B cell (primary cell): ENCODE measurements around the gene OLFM4. TPM values are rescaled to one million over a fixed set of nuclear protein-coding genes. Genes with fewer than 3 reads are reported as not detected.

Source experiments
- ATAC-seq: fragments of 200-7000 bp; cut with Tn5 transposase; one replicate; pipeline ENCODE4 v1.10.0; 2021; ENCODE audit warnings: low read depth, mild to moderate bottlenecking, moderate number of reproducible peaks, moderate library complexity
- CTCF ChIA-PET: fragments of 350-600 bp; sonication (Branson Sonifier 250); formaldehyde crosslinking; loops from one replicate; lab custom pipeline; 2021; ENCODE audit warnings: antibody characterized with exemption, inconsistent platforms; lab: Charles Lee
- POLR2A ChIA-PET: fragments of 350-600 bp; sonication (Branson Sonifier 250); formaldehyde crosslinking; loops from one replicate; lab custom pipeline; 2021; ENCODE audit warnings: antibody characterized with exemption; lab: Charles Lee
- DNase-seq: peaks from one replicate; pipeline ENCODE4 v3.0.0; 2013
- H2AFZ ChIP-seq: 2 replicates; pipeline ENCODE4 v1.6.1; 2012; ENCODE audit warnings: mild to moderate bottlenecking, low read depth, low read length; ENCODE audit not compliant: insufficient read depth, poor library complexity, severe bottlenecking
- H3K27ac ChIP-seq, 2 donors: 1 replicate in 1 of 2; 2 replicates in 1 of 2; pipeline ENCODE4 v1.5.1; 2012 to 2013; ENCODE audit warnings: low read length in 2 of 2, mild to moderate bottlenecking in 2 of 2, moderate library complexity in 1 of 2
- H3K27me3 ChIP-seq, 4 experiments: fragments of 200-600 bp in 1 of 4; sonication (generic) in 1 of 4; replicated peaks in 1 of 4; 1 replicate in 2 of 4; 2 replicates in 2 of 4; pipeline versions ENCODE4 v1.6.1 to v1.7.0; 2013 to 2016; ENCODE audit warnings: low read length in 3 of 4, mild to moderate bottlenecking in 2 of 4, mixed read lengths in 1 of 4, moderate library complexity in 1 of 4; ENCODE audit not compliant: insufficient read depth in 4 of 4, control insufficient read depth in 3 of 4; ENCODE audit errors: control extremely low read depth in 1 of 4
- H3K36me3 ChIP-seq, 2 experiments: replicated peaks in 1 of 2; 1 replicate in 1 of 2; 2 replicates in 1 of 2; pipeline versions ENCODE4 v1.6.1 to v1.7.1; 2013; ENCODE audit warnings: low read length in 1 of 2; ENCODE audit not compliant: insufficient read depth in 2 of 2, control insufficient read depth in 1 of 2; ENCODE audit errors: control extremely low read depth in 1 of 2, extremely low read depth in 1 of 2
- H3K4me1 ChIP-seq, 2 donors: fragments of 200-600 bp in 1 of 2; sonication (generic) in 1 of 2; 1 replicate in 1 of 2; 2 replicates in 1 of 2; pipeline versions ENCODE4 v1.5.1 to v1.6.1; 2013 to 2017; ENCODE audit warnings: low read length in 2 of 2; ENCODE audit not compliant: control insufficient read depth in 2 of 2, insufficient read depth in 2 of 2
- H3K4me2 ChIP-seq: replicated peaks from 2 replicates; pipeline ENCODE3; 2012; ENCODE audit warnings: mild to moderate bottlenecking, low read depth, low read length; ENCODE audit not compliant: poor library complexity, severe bottlenecking
- H3K4me3 ChIP-seq, 5 experiments: fragments of 200-600 bp in 1 of 5; sonication (generic) in 1 of 5; 1 replicate in 3 of 5; 2 replicates in 2 of 5; pipeline versions ENCODE4 v1.5.1 to v1.7.0; 2011 to 2016; ENCODE audit warnings: low read length in 4 of 5, mild to moderate bottlenecking in 4 of 5, low read depth in 2 of 5, control low read depth in 1 of 5, moderate library complexity in 1 of 5; ENCODE audit not compliant: insufficient read depth in 1 of 5; ENCODE audit errors: control extremely low read depth in 1 of 5, extremely low read depth in 1 of 5
- H3K79me2 ChIP-seq: fragments of 200-600 bp; sonication (generic); one replicate; pipeline ENCODE4 v1.6.0; 2016; ENCODE audit warnings: low read length; ENCODE audit not compliant: control insufficient read depth, insufficient read depth
- H3K9ac ChIP-seq: fragments of 200-600 bp; sonication (generic); 2 replicates; pipeline ENCODE4 v1.6.1; 2017; ENCODE audit warnings: mild to moderate bottlenecking, low read length, moderate library complexity
- H3K9me3 ChIP-seq, 3 donors: one replicate each; pipeline versions ENCODE4 v1.6.1 to v1.7.1; 2013; ENCODE audit warnings: low read length in 2 of 3; ENCODE audit not compliant: control insufficient read depth in 2 of 3, insufficient read depth in 1 of 3; ENCODE audit errors: control extremely low read depth in 1 of 3
- H4K20me1 ChIP-seq: 2 replicates; pipeline ENCODE4 v1.6.0; 2012; ENCODE audit warnings: mild to moderate bottlenecking, low read length; ENCODE audit not compliant: insufficient read depth, control insufficient read depth, poor library complexity, severe bottlenecking
- H3K27ac Mint-ChIP-seq: one replicate; pipeline ENCODE4 v1.8.0; 2021; ENCODE audit warnings: mixed read lengths
- H3K27me3 Mint-ChIP-seq: one replicate; pipeline ENCODE4 v1.8.0; 2021; ENCODE audit warnings: mixed read lengths
- H3K4me1 Mint-ChIP-seq: one replicate; pipeline ENCODE4 v1.8.0; 2021; ENCODE audit warnings: mixed read lengths
- H3K4me3 Mint-ChIP-seq: one replicate; pipeline ENCODE4 v1.8.0; 2021; ENCODE audit warnings: mixed read lengths
- H3K9me3 Mint-ChIP-seq: one replicate; pipeline ENCODE4 v1.8.0; 2022; ENCODE audit warnings: mixed read lengths; ENCODE audit not compliant: insufficient read depth
- CTCF ChIP-seq: fragments of 200-600 bp; IDR thresholded peaks from one replicate; pipeline ENCODE4 v1.8.0; 2022; ENCODE audit warnings: antibody characterized with exemption, mild to moderate bottlenecking
- EZH2 ChIP-seq: IDR thresholded peaks from 2 replicates; pipeline ENCODE4 v1.6.1; 2012; ENCODE audit warnings: borderline replicate concordance, low read depth, mild to moderate bottlenecking, moderate library complexity, low read length; ENCODE audit not compliant: insufficient read depth, poor library complexity, severe bottlenecking
- WGBS: methylation state at CpG from one replicate; pipeline ENCODE4 v1.1.5; 2013; ENCODE audit warnings: missing lambda C conversion rate; ENCODE audit not compliant: insufficient coverage; 5-methylcytosine and 5-hydroxymethylcytosine counted together
- intact Hi-C: fragments of 100-400 bp; cut with micrococcal nuclease; formaldehyde crosslinking; loops from one replicate; pipeline ENCODE4 v1.10.0; 2022
- polyA plus RNA-seq: library from polyadenylated mRNA; depleted of rRNA; stranded (reverse); fragments of >200 nt; gene quantifications from 2 replicates; pipeline ENCODE4 v1.2.3, GENCODE V29; 2012
- total RNA-seq, 2 donors: library from RNA; stranded (reverse); fragments of 120-200 nt in 1 of 2; gene quantifications; 1 replicate in 1 of 2; 2 replicates in 1 of 2; pipeline versions ENCODE4 v1.2.3 to v1.2.4, GENCODE V29; 2013 to 2022

OLFM4 gene
- total and polyA plus RNA-seq, 2 donors (not counting 1 experiment from before 2014, with no cell fraction given) = not detected

- no peak overlapping the region for H3K27ac ChIP-seq
- no peaks in the 10 kb centered on the region for H3K79me2 ChIP-seq
- WGBS = 94% methylated on average over 5 of the region's 7 CpGs
- H3K4me1 ChIP-seq = no peaks in the 10 kb centered on the region
- H2AFZ ChIP-seq = no peak overlapping the region
- DNase-seq (no peak), ATAC-seq (no peak)
- no peaks in the 10 kb centered on the region for H3K9me3 ChIP-seq
- H3K9ac ChIP-seq = no peak overlapping the region
- H3K27me3 ChIP-seq = no peaks in the 10 kb centered on the region
- no peak overlapping the region for H3K4me2 ChIP-seq
- intact Hi-C loops = no loop called here
- Mint-ChIP-seq H3K4me1 (no peaks in the 10 kb centered on the region), H3K9me3 (no peaks in the 10 kb centered on the region), H3K4me3 (no peak overlapping the region), H3K27me3 (peaks cover 11% of the 10 kb centered on the region), H3K27ac (no peak overlapping the region)
- no peak for TF ChIP-seq CTCF
- TF ChIP-seq EZH2 = no peak
- H3K36me3 ChIP-seq = no peaks in the 10 kb centered on the region
- H4K20me1 ChIP-seq = no peaks in the 10 kb centered on the region
- H3K4me3 ChIP-seq = no peak overlapping the region
- ChIA-PET CTCF (no interaction called here), POLR2A (no interaction called here)
Observed at GRCh38 chr13:53050151-53050550, 21.5 kb downstream of the OLFM4 start.

DNA sequence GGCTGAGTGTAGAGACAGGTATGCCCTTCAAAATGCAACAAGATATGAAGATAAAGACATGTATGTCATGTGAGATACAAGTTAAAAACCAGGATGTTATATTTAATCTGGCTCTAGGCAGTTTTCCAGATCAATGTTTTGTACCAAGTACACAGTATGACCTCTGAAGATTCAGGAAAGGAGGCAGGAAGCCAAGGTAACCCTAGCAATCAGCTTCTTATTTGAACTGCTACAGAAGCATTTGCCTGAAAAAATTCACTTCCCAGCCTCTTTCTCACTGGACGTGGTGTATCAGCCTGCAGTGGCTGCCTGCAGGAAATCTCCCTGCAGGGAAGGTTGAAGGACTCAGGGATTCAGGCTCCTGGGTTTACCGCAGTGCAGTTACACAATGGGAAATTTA lies 24.1 kb downstream of the OLFM4 start:
- Histone ChIP-seq H3K4me1 (no peaks in the 10 kb centered on the region), H3K4me2 (no peak overlapping the region), H3K27ac (no peak overlapping the region), H4K20me1 (no peaks in the 10 kb centered on the region), H3K79me2 (no peaks in the 10 kb centered on the region), H3K36me3 (no peaks in the 10 kb centered on the region), H3K27me3 (no peaks in the 10 kb centered on the region), H3K4me3 (no peak overlapping the region), H3K9me3 (no peaks in the 10 kb centered on the region), H2AFZ (no peak overlapping the region), H3K9ac (no peak overlapping the region)
- Mint-ChIP-seq H3K4me3 (no peak overlapping the region), H3K27me3 (peaks cover 11% of the 10 kb centered on the region), H3K4me1 (no peaks in the 10 kb centered on the region), H3K9me3 (no peaks in the 10 kb centered on the region), H3K27ac (no peak overlapping the region)
- DNase-seq (no peak), ATAC-seq (no peak)
- ChIA-PET POLR2A (no interaction called here), CTCF (no interaction called here)
- TF ChIP-seq EZH2 (no peak), CTCF (no peak)
- intact Hi-C loops = no loop called here
- no CpG with 5 or more reads among the region's 2 CpGs for WGBS
